ENCODE data around the gene ELK1.
A peak's percentile ranks its signal among the peaks of the same experiment; 100 is the strongest.

The ELK1 gene

GRCh38 chrX:47650164-47651042 is at the start of gene ELK1 (continued):
- TF ChIP-seq ZNF529 (tag by site-specific recombination; IDR thresholded peaks at IDR 0.05; ENCODE audit: insufficient replicate concordance) (no peak), ZNF138 (tag by site-specific recombination; IDR thresholded peaks at IDR 0.05; ENCODE audit: borderline replicate concordance) (no peak), ZNF48 (tag by site-specific recombination; IDR thresholded peaks at IDR 0.05) (no peak), ZNF621 (tag by site-specific recombination; IDR thresholded peaks at IDR 0.05) (no peak), ZNF561 (tag by site-specific recombination; IDR thresholded peaks at IDR 0.05; ENCODE audit: borderline replicate concordance) (no peak), ZNF704 (tag by site-specific recombination; IDR thresholded peaks at IDR 0.05) (no peak), ZBTB6 (tag by site-specific recombination; IDR thresholded peaks at IDR 0.05) (no peak), SETDB1 (IDR thresholded peaks at IDR 0.05; ENCODE audit: insufficient read length, low read length) (no peak), ZBTB44 (tag by site-specific recombination; IDR thresholded peaks at IDR 0.05) (no peak), ZNF133 (tag by site-specific recombination; IDR thresholded peaks at IDR 0.05) (no peak), ZNF223 (tag by site-specific recombination; IDR thresholded peaks at IDR 0.05) (no peak), ZNF501 (tag by site-specific recombination; IDR thresholded peaks at IDR 0.05) (peak; percentile 88), MZF1 (tag by site-specific recombination; IDR thresholded peaks at IDR 0.05; ENCODE audit: borderline replicate concordance) (no peak), ZBTB21 (tag by site-specific recombination; IDR thresholded peaks at IDR 0.05) (no peak), PRDM4 (tag by site-specific recombination; IDR thresholded peaks at IDR 0.05) (no peak), ZNF10 (tag by site-specific recombination; IDR thresholded peaks at IDR 0.05) (0 out of 2 replicates have a peak, but pooled peaks have one; percentile 13), TRIM28 (IDR thresholded peaks at IDR 0.05; ENCODE audit: borderline replicate concordance, low read length) (no peak), SCRT2 (tag by site-specific recombination; IDR thresholded peaks at IDR 0.05) (no peak), ZNF513 (tag by site-specific recombination; IDR thresholded peaks at IDR 0.05) (no peak), OSR2 (tag by site-specific recombination; IDR thresholded peaks at IDR 0.05) (0 out of 2 replicates have a peak, but pooled peaks have one; percentile 40), ZNF701 (tag by site-specific recombination; IDR thresholded peaks at IDR 0.05) (no peak), ZSCAN5A (tag by site-specific recombination; IDR thresholded peaks at IDR 0.05) (no peak), ZNF239 (tag by site-specific recombination; IDR thresholded peaks at IDR 0.05) (no peak), ZNF24 (tag by site-specific recombination; IDR thresholded peaks at IDR 0.05) (no peak), ZNF664 (tag by site-specific recombination; IDR thresholded peaks at IDR 0.05) (no peak), ZNF157 (tag by site-specific recombination; IDR thresholded peaks at IDR 0.05) (no peak), ZBTB1 (tag by site-specific recombination; IDR thresholded peaks at IDR 0.05) (no peak), ZBTB20 (tag by site-specific recombination; IDR thresholded peaks at IDR 0.05) (no peak; the same call in 1 of the 2 replicates), ZNF792 (tag by site-specific recombination; IDR thresholded peaks at IDR 0.05) (no peak), RBAK (tag by site-specific recombination; IDR thresholded peaks at IDR 0.05) (no peak), ZNF785 (tag by site-specific recombination; IDR thresholded peaks at IDR 0.05) (no peak)
